Neural cell (in vitro differentiated cells): ENCODE results near the gene AATK. TPM values are rescaled to one million over a fixed set of nuclear protein-coding genes. Genes with fewer than 3 reads are reported as not detected.

ENCODE experiments used
- H2AFZ ChIP-seq: fragments of 200-600, 300-800 bp; sonication (generic), shearing (Covaris generic); 2 replicates; pipeline ENCODE4 v1.6.0; 2014; ENCODE audit warnings: low read depth, mild to moderate bottlenecking, antibody characterized with exemption, low read length, moderate library complexity
- H3F3A ChIP-seq: fragments of 200-600 bp; shearing (Covaris generic); 2 replicates; pipeline ENCODE4 v1.6.1; 2016; ENCODE audit warnings: mild to moderate bottlenecking, moderate library complexity, mixed read lengths, antibody characterized with exemption, low read length; ENCODE audit not compliant: insufficient read depth, poor library complexity, severe bottlenecking
- H3K27ac ChIP-seq: fragments of 200-600, 300-800 bp; sonication (generic), shearing (Covaris generic); 2 replicates; pipeline ENCODE4 v1.5.1; 2014; ENCODE audit warnings: mild to moderate bottlenecking, low read length, moderate library complexity
- H3K27me3 ChIP-seq: fragments of 300-800, 200-600 bp; sonication (generic), shearing (Covaris generic); 2 replicates; pipeline ENCODE4 v1.6.0; 2014; ENCODE audit warnings: mild to moderate bottlenecking, low read depth, low read length, moderate library complexity; ENCODE audit not compliant: insufficient read depth
- H3K36me3 ChIP-seq: fragments of 300-800, 200-600 bp; sonication (generic), shearing (Covaris generic); 2 replicates; pipeline ENCODE4 v1.5.1; 2014; ENCODE audit warnings: mild to moderate bottlenecking, antibody characterized with exemption, low read length, moderate library complexity; ENCODE audit not compliant: insufficient read depth
- H3K4me2 ChIP-seq: fragments of 300-800, 200-600 bp; sonication (generic), shearing (Covaris generic); 2 replicates; pipeline ENCODE4 v1.6.0; 2014; ENCODE audit warnings: mild to moderate bottlenecking, low read length
- H3K4me3 ChIP-seq: fragments of 300-800, 200-600 bp; sonication (generic), shearing (Covaris generic); 2 replicates; pipeline ENCODE4 v1.5.1; 2014; ENCODE audit warnings: mild to moderate bottlenecking, low read length, moderate library complexity
- H3K79me2 ChIP-seq: fragments of 200-600 bp; shearing (Covaris generic); replicated peaks from 2 replicates; pipeline ENCODE4 v1.6.0; 2014; ENCODE audit warnings: mild to moderate bottlenecking, low read length, moderate library complexity; ENCODE audit not compliant: insufficient read depth
- H3K9ac ChIP-seq: fragments of 300-800, 200-600 bp; sonication (generic), shearing (Covaris generic); 2 replicates; pipeline ENCODE4 v1.6.1; 2016; ENCODE audit warnings: mild to moderate bottlenecking, low read length, mixed read lengths
- H3K9me2 ChIP-seq: fragments of 200-600 bp; shearing (Covaris generic); 2 replicates; pipeline ENCODE4 v1.6.1; 2016; ENCODE audit warnings: mild to moderate bottlenecking, low read length, mixed read lengths; ENCODE audit not compliant: insufficient read depth
- H3K9me3 ChIP-seq: fragments of 200-600, 300-800 bp; sonication (generic), shearing (Covaris generic); 2 replicates; pipeline ENCODE4 v1.6.1; 2016; ENCODE audit warnings: mild to moderate bottlenecking, mixed run types, low read length, moderate library complexity, mixed read lengths
- H4K20me1 ChIP-seq: fragments of 200-600 bp; shearing (Covaris generic); 2 replicates; pipeline ENCODE4 v1.6.1; 2016; ENCODE audit warnings: mild to moderate bottlenecking, mixed run types; ENCODE audit not compliant: insufficient read depth
- EP300 ChIP-seq: fragments of 450-650 bp; conservative IDR thresholded peaks from 2 replicates; pipeline ENCODE4 v1.6.1; 2014; ENCODE audit warnings: antibody characterized with exemption, mild to moderate bottlenecking, moderate library complexity; ENCODE audit not compliant: poor library complexity, severe bottlenecking
- EZH2 ChIP-seq: fragments of 200-600, 300-800 bp; shearing (Covaris generic), sonication (generic); IDR thresholded peaks from 2 replicates; pipeline ENCODE4 v1.6.1; 2014; ENCODE audit warnings: antibody characterized with exemption, low read length, borderline replicate concordance, mild to moderate bottlenecking; ENCODE audit not compliant: insufficient read depth, poor library complexity, severe bottlenecking
- MXI1 ChIP-seq: fragments of 450-650 bp; conservative IDR thresholded peaks from 2 replicates; pipeline ENCODE4 v1.6.1; 2014; ENCODE audit warnings: antibody characterized with exemption, mild to moderate bottlenecking; ENCODE audit not compliant: poor library complexity, severe bottlenecking
- POLR2AphosphoS5 ChIP-seq: IDR thresholded peaks from 2 replicates; pipeline ENCODE4 v1.6.1; 2012
- RAD21 ChIP-seq: fragments of 450-650 bp; conservative IDR thresholded peaks from 2 replicates; pipeline ENCODE4 v1.6.1; 2014; ENCODE audit warnings: antibody characterized with exemption, mild to moderate bottlenecking, moderate library complexity
- REST ChIP-seq: IDR thresholded peaks from 2 replicates; pipeline ENCODE4 v1.6.1; 2012; ENCODE audit warnings: borderline replicate concordance
- SMC3 ChIP-seq: fragments of 450-650 bp; conservative IDR thresholded peaks from 2 replicates; pipeline ENCODE4 v1.6.1; 2014; ENCODE audit warnings: antibody characterized with exemption, mild to moderate bottlenecking, moderate library complexity; ENCODE audit not compliant: poor library complexity
- TAF1 ChIP-seq: IDR thresholded peaks from 2 replicates; pipeline ENCODE4 v1.6.1; 2012; ENCODE audit warnings: low read depth
- polyA plus RNA-seq: library from polyadenylated mRNA; depleted of rRNA; stranded (reverse); fragments of >200 nt; gene quantifications from 2 replicates; pipeline ENCODE4 v1.2.3, GENCODE V29; 2014
- TF ChIP-seq, protein P1 (sequence below): fragments of 450-650 bp; IDR thresholded peaks from 2 replicates; pipeline ENCODE4 v1.5.1; 2014; ENCODE audit warnings: antibody characterized with exemption, mild to moderate bottlenecking, moderate library complexity; ENCODE audit not compliant: poor library complexity, severe bottlenecking

Gene AATK
- polyA plus RNA-seq, 1 donor from 2014 or later: 11.1 TPM

- Histone ChIP-seq H4K20me1 (no peaks in the 10 kb centered on the region), H3K9me3 (no peaks in the 10 kb centered on the region), H3F3A (no peaks in the 10 kb centered on the region), H3K9ac (no peak overlapping the region), H3K79me2 (no peaks in the 10 kb centered on the region), H2AFZ (no peak overlapping the region), H3K27me3 (no peaks in the 10 kb centered on the region), H3K27ac (no peak overlapping the region), H3K4me3 (no peak overlapping the region), H3K4me2 (no peak overlapping the region), H3K36me3 (no peaks in the 10 kb centered on the region), H3K9me2 (no peaks in the 10 kb centered on the region)
- no peak for TF ChIP-seq POLR2AphosphoS5
- no peak for TF ChIP-seq EZH2
- TF ChIP-seq REST: no peak
- TF ChIP-seq RAD21: no peak
- TF ChIP-seq EP300: no peak
- TF ChIP-seq SMC3: no peak
- TF ChIP-seq TAF1: no peak
- TF ChIP-seq, protein P1, sequence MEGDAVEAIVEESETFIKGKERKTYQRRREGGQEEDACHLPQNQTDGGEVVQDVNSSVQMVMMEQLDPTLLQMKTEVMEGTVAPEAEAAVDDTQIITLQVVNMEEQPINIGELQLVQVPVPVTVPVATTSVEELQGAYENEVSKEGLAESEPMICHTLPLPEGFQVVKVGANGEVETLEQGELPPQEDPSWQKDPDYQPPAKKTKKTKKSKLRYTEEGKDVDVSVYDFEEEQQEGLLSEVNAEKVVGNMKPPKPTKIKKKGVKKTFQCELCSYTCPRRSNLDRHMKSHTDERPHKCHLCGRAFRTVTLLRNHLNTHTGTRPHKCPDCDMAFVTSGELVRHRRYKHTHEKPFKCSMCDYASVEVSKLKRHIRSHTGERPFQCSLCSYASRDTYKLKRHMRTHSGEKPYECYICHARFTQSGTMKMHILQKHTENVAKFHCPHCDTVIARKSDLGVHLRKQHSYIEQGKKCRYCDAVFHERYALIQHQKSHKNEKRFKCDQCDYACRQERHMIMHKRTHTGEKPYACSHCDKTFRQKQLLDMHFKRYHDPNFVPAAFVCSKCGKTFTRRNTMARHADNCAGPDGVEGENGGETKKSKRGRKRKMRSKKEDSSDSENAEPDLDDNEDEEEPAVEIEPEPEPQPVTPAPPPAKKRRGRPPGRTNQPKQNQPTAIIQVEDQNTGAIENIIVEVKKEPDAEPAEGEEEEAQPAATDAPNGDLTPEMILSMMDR: no peak
- TF ChIP-seq MXI1: no peak
Observed at GRCh38 chr17:81169870-81170309, 3.9 kb upstream of the AATK start.

DNA sequence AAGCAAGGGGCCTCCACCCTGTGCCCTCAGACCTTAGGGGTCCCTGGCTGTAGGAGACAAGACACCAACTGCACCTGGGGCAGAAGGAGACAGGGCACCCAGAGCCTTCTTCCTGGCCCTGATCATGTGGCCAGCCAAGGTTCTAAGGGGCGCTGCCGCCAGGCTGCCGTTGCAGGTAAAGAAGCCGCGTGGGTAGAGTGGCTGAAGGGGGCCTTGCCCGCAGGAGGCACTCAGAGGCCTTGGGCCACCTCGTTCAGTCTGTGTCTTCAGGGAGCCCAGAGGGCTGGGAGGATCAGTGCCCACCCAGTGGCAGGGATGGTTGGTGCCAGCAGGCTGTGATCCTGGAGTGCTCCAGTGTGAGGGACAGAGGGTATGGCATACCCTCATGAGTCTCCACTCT lies 1.6 kb upstream of the AATK start:
- no peaks in the 10 kb centered on the region for H3K79me2 ChIP-seq
- TF ChIP-seq MXI1 (no peak), TAF1 (no peak)
- no peaks in the 10 kb centered on the region for H3K9me2 ChIP-seq
- no peaks in the 10 kb centered on the region for H3K9me3 ChIP-seq
- H3K4me3 ChIP-seq: no peak overlapping the region
- no peak overlapping the region for H3K27ac ChIP-seq
- no peaks in the 10 kb centered on the region for H3F3A ChIP-seq
- H4K20me1 ChIP-seq: no peaks in the 10 kb centered on the region
- no peak overlapping the region for H3K9ac ChIP-seq
- H3K36me3 ChIP-seq: no peaks in the 10 kb centered on the region
- H3K27me3 ChIP-seq: no peaks in the 10 kb centered on the region
- no peak overlapping the region for H3K4me2 ChIP-seq
- no peak overlapping the region for H2AFZ ChIP-seq

- no peak overlapping the region for H2AFZ ChIP-seq
- no peaks in the 10 kb centered on the region for H3K9me2 ChIP-seq
- H3F3A ChIP-seq: no peaks in the 10 kb centered on the region
- H4K20me1 ChIP-seq: no peaks in the 10 kb centered on the region
- no peaks in the 10 kb centered on the region for H3K36me3 ChIP-seq
- H3K79me2 ChIP-seq: no peaks in the 10 kb centered on the region
- H3K27ac ChIP-seq: no peak overlapping the region
- H3K4me3 ChIP-seq: peak overlapping the region; percentile 68
- H3K9me3 ChIP-seq: no peaks in the 10 kb centered on the region
- TF ChIP-seq EZH2 (no peak), TAF1 (no peak), REST (no peak), MXI1 (no peak)
- no peak overlapping the region for H3K9ac ChIP-seq
- no peaks in the 10 kb centered on the region for H3K27me3 ChIP-seq
- no peak overlapping the region for H3K4me2 ChIP-seq
Observed at GRCh38 chr17:81167194-81167524, 1.1 kb upstream of the AATK start.
